Stimulated activated naive B cell treated with anti-CD40 and anti-IgM and Interleukin-4, amounts not matched to agents 10 μg/mL and 1 μg/mL and 100 μg/mL, for 72 hours (primary cell): Measurements from ENCODE around the gene C6orf136.

ENCODE experiments used
- ATAC-seq, 2 donors: fragments of 150-1000 bp; cut with Tn5 transposase; replicated peaks; 2 replicates each; pipeline ENCODE4 v1.10.0; 2021; ENCODE audit warnings: moderate library complexity in 1 of 2
- DNase-seq: peaks from one replicate; pipeline ENCODE4 v3.0.0; 2021
- H3K27ac Mint-ChIP-seq: one replicate; pipeline ENCODE4 v1.8.0; 2022; ENCODE audit warnings: mild to moderate bottlenecking, mixed read lengths
- H3K27me3 Mint-ChIP-seq, 2 donors: one replicate each; pipeline ENCODE4 v1.8.0; 2022; ENCODE audit warnings: mixed read lengths in 2 of 2
- H3K36me3 Mint-ChIP-seq, 2 donors: one replicate each; pipeline ENCODE4 v1.8.0; 2022; ENCODE audit warnings: mixed read lengths in 2 of 2, mild to moderate bottlenecking in 1 of 2
- H3K4me1 Mint-ChIP-seq, 2 donors: one replicate each; pipeline ENCODE4 v1.8.0; 2022; ENCODE audit warnings: mixed read lengths in 2 of 2, mild to moderate bottlenecking in 1 of 2
- H3K4me3 Mint-ChIP-seq, 2 donors: one replicate each; pipeline ENCODE4 v1.8.0; 2022; ENCODE audit warnings: mild to moderate bottlenecking in 2 of 2, mixed read lengths in 2 of 2, moderate library complexity in 1 of 2
- H3K9me3 Mint-ChIP-seq, 2 donors: one replicate each; pipeline ENCODE4 v1.8.0; 2022; ENCODE audit warnings: mixed read lengths in 2 of 2, mild to moderate bottlenecking in 1 of 2

Gene C6orf136

GRCh38 chr6:30683183-30683979, 36.4 kb downstream of the C6orf136 start:
- H3K36me3 Mint-ChIP-seq, result peaks cover 60 to 78% of the 10 kb centered on the region in 2 donors
- H3K4me1 Mint-ChIP-seq, result peaks cover 45 to 72% of the 10 kb centered on the region in 2 donors
- peak overlapping the region; percentile 92 for H3K27ac Mint-ChIP-seq
- ATAC-seq (no peak), DNase-seq (no peak)
- H3K9me3 Mint-ChIP-seq, result no peaks in the 10 kb centered on the region
- no peaks in the 10 kb centered on the region for H3K27me3 Mint-ChIP-seq
- H3K4me3 Mint-ChIP-seq, result peak overlapping the region; percentile 89 to 99

- no peak for DNase-seq
- Mint-ChIP-seq H3K4me3 (peak overlapping the region; percentile 89 to 99), H3K9me3 (no peaks in the 10 kb centered on the region), H3K27ac (peak overlapping the region; percentile 92), H3K4me1 (peaks cover 49 to 74% of the 10 kb centered on the region in 2 donors), H3K27me3 (no peaks in the 10 kb centered on the region), H3K36me3 (peaks cover 57 to 78% of the 10 kb centered on the region in 2 donors)
- ATAC-seq, result no peak
Measured at GRCh38 chr6:30683980-30684338, 37.0 kb downstream of the C6orf136 start.

GRCh38 chr6:30684386-30685156, 37.6 kb downstream of the C6orf136 start:
- DNase-seq (no peak), ATAC-seq (no peak)
- Mint-ChIP-seq H3K4me3 (peak overlapping the region; percentile 89 to 99), H3K9me3 (no peaks in the 10 kb centered on the region), H3K4me1 (peaks cover 49 to 74% of the 10 kb centered on the region in 2 donors), H3K36me3 (peaks cover 56 to 79% of the 10 kb centered on the region in 2 donors), H3K27ac (peak overlapping the region; percentile 92), H3K27me3 (no peaks in the 10 kb centered on the region)

GRCh38 chr6:30685157-30686008, 38.5 kb downstream of the C6orf136 start:
- Mint-ChIP-seq H3K27ac (peak overlapping the region; percentile 91), H3K27me3 (no peaks in the 10 kb centered on the region), H3K36me3 (peaks cover 53 to 71% of the 10 kb centered on the region in 2 donors), H3K9me3 (no peaks in the 10 kb centered on the region), H3K4me3 (peak overlapping the region; percentile 89 to 99), H3K4me1 (peaks cover 49 to 74% of the 10 kb centered on the region in 2 donors)
- no peak for DNase-seq
- ATAC-seq, result no peak

- Mint-ChIP-seq H3K9me3 (no peaks in the 10 kb centered on the region), H3K27me3 (no peaks in the 10 kb centered on the region), H3K4me1 (peaks cover 46 to 69% of the 10 kb centered on the region in 2 donors), H3K27ac (peak within 1 kb of the TSS; percentile 91), H3K4me3 (peak within 1 kb of the TSS; percentile 89 to 99), H3K36me3 (peaks cover 48 to 65% of the 10 kb centered on the region in 2 donors)
- peak; percentile 73 for DNase-seq
- ATAC-seq, result peak; percentile 32 to 40
Measured at GRCh38 chr6:30686009-30686907, 39.3 kb downstream of the C6orf136 start, which contains the start of gene PPP1R18. TSS of gene PPP1R18 (minus strand) at chr6:30686645. CDS start at chr6:30686018, 627 bp downstream.

- DNase-seq (peak; percentile 96), ATAC-seq (peak; percentile 52 to 64)
- peaks cover 44 to 56% of the 10 kb centered on the region in 2 donors for H3K36me3 Mint-ChIP-seq
- no peaks in the 10 kb centered on the region for H3K27me3 Mint-ChIP-seq
- H3K27ac Mint-ChIP-seq, result peak overlapping the region; percentile 91
- no peaks in the 10 kb centered on the region for H3K9me3 Mint-ChIP-seq
- H3K4me3 Mint-ChIP-seq, result peak overlapping the region; percentile 89 to 99
- peaks cover 47 to 61% of the 10 kb centered on the region in 2 donors for H3K4me1 Mint-ChIP-seq
Measured at GRCh38 chr6:30686908-30687658, 40.1 kb downstream of the C6orf136 start.

GRCh38 chr6:30687659-30688431, 40.9 kb downstream of the C6orf136 start:
- Mint-ChIP-seq H3K9me3 (no peaks in the 10 kb centered on the region), H3K27ac (peak overlapping the region; percentile 91), H3K4me3 (peak overlapping the region; percentile 89 to 99), H3K4me1 (peaks cover 44 to 53% of the 10 kb centered on the region in 2 donors), H3K36me3 (peaks cover 38 to 49% of the 10 kb centered on the region in 2 donors), H3K27me3 (no peaks in the 10 kb centered on the region)
- DNase-seq, result no peak
- ATAC-seq, result no peak

- peaks cover 31 to 41% of the 10 kb centered on the region in 2 donors for H3K36me3 Mint-ChIP-seq
- peak overlapping the region; percentile 38 for H3K27ac Mint-ChIP-seq
- H3K4me3 Mint-ChIP-seq, result peak overlapping the region; percentile 89 to 99
- H3K27me3 Mint-ChIP-seq, result no peaks in the 10 kb centered on the region
- peak; percentile 17 to 19 for ATAC-seq
- no peaks in the 10 kb centered on the region for H3K9me3 Mint-ChIP-seq
- DNase-seq, result peak; percentile 39
- peaks cover 42 to 50% of the 10 kb centered on the region in 2 donors for H3K4me1 Mint-ChIP-seq
Measured at GRCh38 chr6:30688569-30688968, 41.6 kb downstream of the C6orf136 start.

GRCh38 chr6:30689022-30689865, 42.3 kb downstream of the C6orf136 start:
- H3K4me1 Mint-ChIP-seq, result peaks cover 40 to 50% of the 10 kb centered on the region in 2 donors
- no peaks in the 10 kb centered on the region for H3K9me3 Mint-ChIP-seq
- H3K4me3 Mint-ChIP-seq, result peak overlapping the region; percentile 95 to 99
- H3K36me3 Mint-ChIP-seq, result peaks cover 24 to 35% of the 10 kb centered on the region in 2 donors
- DNase-seq (no peak), ATAC-seq (no peak)
- H3K27ac Mint-ChIP-seq, result peak overlapping the region; percentile 92
- H3K27me3 Mint-ChIP-seq, result no peaks in the 10 kb centered on the region

- Mint-ChIP-seq H3K4me3 (peak overlapping the region; percentile 95 to 99), H3K9me3 (no peaks in the 10 kb centered on the region), H3K27ac (peak overlapping the region; percentile 92), H3K4me1 (peaks cover 39 to 48% of the 10 kb centered on the region in 2 donors), H3K27me3 (no peaks in the 10 kb centered on the region), H3K36me3 (peaks cover 20 to 28% of the 10 kb centered on the region in 2 donors)
- no peak for ATAC-seq
- no peak for DNase-seq
Measured at GRCh38 chr6:30689985-30690384, 43.1 kb downstream of the C6orf136 start.
